Fibroblast of skin of left quadriceps (primary cell): ENCODE data around the gene SORCS1.

Experiments
- DNase-seq, 2 experiments: peaks; one replicate each; pipeline ENCODE4 v3.0.0-alpha.2; 2013; ENCODE audit warnings: low read depth in 2 of 2

SORCS1 gene

GRCh38 chr10:106992055-106992454 is 172.5 kb downstream of the SORCS1 start:
- no peak for DNase-seq

GRCh38 chr10:106991091-106991490 is 173.4 kb downstream of the SORCS1 start:
- DNase-seq = no peak

GRCh38 chr10:106987362-106987761 is 177.1 kb downstream of the SORCS1 start:
- DNase-seq = no peak

- no peak for DNase-seq
Observed at GRCh38 chr10:106982268-106982667, 182.2 kb downstream of the SORCS1 start.

- no peak for DNase-seq
Observed at GRCh38 chr10:106981452-106982075, 182.9 kb downstream of the SORCS1 start.

- no peak for DNase-seq
Observed at GRCh38 chr10:106980495-106981451, 183.7 kb downstream of the SORCS1 start.

- DNase-seq = no peak
Observed at GRCh38 chr10:106978756-106979155, 185.8 kb downstream of the SORCS1 start.

- DNase-seq = no peak
Observed at GRCh38 chr10:106973716-106974115, 190.8 kb downstream of the SORCS1 start.

GRCh38 chr10:106973288-106973687 is 191.2 kb downstream of the SORCS1 start:
- no peak for DNase-seq

- DNase-seq = no peak
Observed at GRCh38 chr10:106972381-106972780, 192.1 kb downstream of the SORCS1 start.

GRCh38 chr10:106971411-106971831 is 193.1 kb downstream of the SORCS1 start:
- no peak for DNase-seq

- DNase-seq = no peak
Observed at GRCh38 chr10:106967452-106967851, 197.1 kb downstream of the SORCS1 start.

GRCh38 chr10:106960812-106961211 is 203.7 kb downstream of the SORCS1 start:
- no peak for DNase-seq

GRCh38 chr10:106959521-106959920 is 205.0 kb downstream of the SORCS1 start:
- DNase-seq = no peak

- no peak for DNase-seq
Observed at GRCh38 chr10:106958589-106959361, 205.7 kb downstream of the SORCS1 start.

- no peak for DNase-seq
Observed at GRCh38 chr10:106957823-106958588, 206.5 kb downstream of the SORCS1 start.

- DNase-seq = no peak
Observed at GRCh38 chr10:106956216-106956915, 208.1 kb downstream of the SORCS1 start.

- DNase-seq = no peak
Observed at GRCh38 chr10:106955133-106955532, 209.4 kb downstream of the SORCS1 start.

- DNase-seq = no peak
Observed at GRCh38 chr10:106952033-106952432, 212.5 kb downstream of the SORCS1 start.

- DNase-seq = no peak
Observed at GRCh38 chr10:106949680-106950478, 214.6 kb downstream of the SORCS1 start.
